COLO668 (cell line): ENCODE measurements around the gene UBFD1.
A peak's percentile ranks its signal among the peaks of the same experiment; 100 is the strongest.
"Not testable (repeated sequence)": the region's sequence is repeated elsewhere in the genome, so short reads cannot be mapped to it uniquely, and the experiment has no call there.

Source experiments
- DNase-seq: peaks from one replicate; lab custom pipeline; 2025; ENCODE audit not compliant: unreplicated experiment; lab: John Stamatoyannopoulos, UW

UBFD1 gene

GRCh38 chr16:23564575-23565363, 7.2 kb downstream of the UBFD1 start:
- no peak for DNase-seq

- no peak for DNase-seq
Observed at GRCh38 chr16:23566724-23567123, 9.2 kb downstream of the UBFD1 start.

GRCh38 chr16:23567602-23568001, 10.1 kb downstream of the UBFD1 start:
- no peak for DNase-seq

- no peak for DNase-seq
Observed at GRCh38 chr16:23570992-23571632, 13.6 kb downstream of the UBFD1 start.

GRCh38 chr16:23571895-23572294, 14.4 kb downstream of the UBFD1 start:
- no peak for DNase-seq

- no peak for DNase-seq
Observed at GRCh38 chr16:23572394-23572793, 14.9 kb downstream of the UBFD1 start.

GRCh38 chr16:23573817-23574216, 16.3 kb downstream of the UBFD1 start:
- no peak for DNase-seq

GRCh38 chr16:23575834-23576233, 18.3 kb downstream of the UBFD1 start:
- DNase-seq: no peak

- DNase-seq: no peak
Observed at GRCh38 chr16:23577493-23577892, 20.0 kb downstream of the UBFD1 start.

GRCh38 chr16:23578101-23578830, 20.7 kb downstream of the UBFD1 start:
- DNase-seq: no peak

GRCh38 chr16:23579371-23579770, 21.8 kb downstream of the UBFD1 start:
- no peak for DNase-seq

- no peak for DNase-seq
Observed at GRCh38 chr16:23580391-23580790, 22.9 kb downstream of the UBFD1 start.

- no peak for DNase-seq
Observed at GRCh38 chr16:23581764-23582163, 24.2 kb downstream of the UBFD1 start.

GRCh38 chr16:23583271-23583670, 25.7 kb downstream of the UBFD1 start:
- DNase-seq: not testable (repeated sequence)

GRCh38 chr16:23584186-23585076, 26.9 kb downstream of the UBFD1 start:
- DNase-seq: no peak

- DNase-seq: no peak
Observed at GRCh38 chr16:23587726-23588125, 30.2 kb downstream of the UBFD1 start.

GRCh38 chr16:23590181-23590580, 32.7 kb downstream of the UBFD1 start:
- no peak for DNase-seq

- no peak for DNase-seq
Observed at GRCh38 chr16:23594186-23594585, 36.7 kb downstream of the UBFD1 start.

- no peak for DNase-seq
Observed at GRCh38 chr16:23595246-23595950, 37.9 kb downstream of the UBFD1 start.

GRCh38 chr16:23595951-23596720, 38.6 kb downstream of the UBFD1 start, which contains the start of gene NDUFAB1:
Gene NDUFAB1, minus strand, starts transcription at chr16:23596316. Its CDS starts 26 bp downstream, at chr16:23596290.
- DNase-seq: peak; percentile 95
